ENCODE results near the gene ACTRT2.

Gene ACTRT2

DNA sequence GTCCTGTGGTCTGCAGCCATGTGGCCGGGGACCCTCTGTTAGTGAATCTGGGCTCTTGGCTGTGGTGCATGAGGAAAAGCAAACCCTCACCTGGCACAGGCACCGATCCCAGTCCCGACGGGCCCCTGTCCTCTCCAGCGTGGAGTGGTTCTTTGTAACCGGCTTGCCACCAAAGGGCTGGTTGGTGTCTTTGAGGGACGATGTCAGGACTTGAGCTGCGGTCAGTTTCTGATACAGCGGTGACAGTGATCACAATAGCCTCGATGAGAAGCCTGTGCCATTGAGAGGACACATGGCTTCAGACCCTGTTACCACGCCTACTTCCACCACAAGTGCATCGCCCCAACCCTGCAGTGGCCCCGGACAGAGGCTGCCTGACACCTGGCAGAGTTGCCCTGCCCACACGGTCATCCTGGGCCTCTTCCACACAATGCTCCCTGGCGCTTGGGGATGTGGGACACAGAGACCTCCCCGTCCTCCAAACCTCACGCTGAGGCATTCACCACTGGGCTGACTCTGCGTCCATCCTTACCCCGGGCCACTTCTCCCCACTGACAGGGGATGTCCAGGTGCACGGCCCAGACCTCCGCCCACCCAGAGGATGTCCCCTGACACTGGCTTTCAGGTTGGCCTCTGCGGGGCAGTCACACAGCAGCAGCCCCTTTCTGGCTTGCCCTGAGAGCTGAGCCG, 18.8 kb upstream of the ACTRT2 start:
- DNase-seq (ENCODE audit: low read depth in 2 of 3, low spot score in 1 of 3), result no peak

DNA sequence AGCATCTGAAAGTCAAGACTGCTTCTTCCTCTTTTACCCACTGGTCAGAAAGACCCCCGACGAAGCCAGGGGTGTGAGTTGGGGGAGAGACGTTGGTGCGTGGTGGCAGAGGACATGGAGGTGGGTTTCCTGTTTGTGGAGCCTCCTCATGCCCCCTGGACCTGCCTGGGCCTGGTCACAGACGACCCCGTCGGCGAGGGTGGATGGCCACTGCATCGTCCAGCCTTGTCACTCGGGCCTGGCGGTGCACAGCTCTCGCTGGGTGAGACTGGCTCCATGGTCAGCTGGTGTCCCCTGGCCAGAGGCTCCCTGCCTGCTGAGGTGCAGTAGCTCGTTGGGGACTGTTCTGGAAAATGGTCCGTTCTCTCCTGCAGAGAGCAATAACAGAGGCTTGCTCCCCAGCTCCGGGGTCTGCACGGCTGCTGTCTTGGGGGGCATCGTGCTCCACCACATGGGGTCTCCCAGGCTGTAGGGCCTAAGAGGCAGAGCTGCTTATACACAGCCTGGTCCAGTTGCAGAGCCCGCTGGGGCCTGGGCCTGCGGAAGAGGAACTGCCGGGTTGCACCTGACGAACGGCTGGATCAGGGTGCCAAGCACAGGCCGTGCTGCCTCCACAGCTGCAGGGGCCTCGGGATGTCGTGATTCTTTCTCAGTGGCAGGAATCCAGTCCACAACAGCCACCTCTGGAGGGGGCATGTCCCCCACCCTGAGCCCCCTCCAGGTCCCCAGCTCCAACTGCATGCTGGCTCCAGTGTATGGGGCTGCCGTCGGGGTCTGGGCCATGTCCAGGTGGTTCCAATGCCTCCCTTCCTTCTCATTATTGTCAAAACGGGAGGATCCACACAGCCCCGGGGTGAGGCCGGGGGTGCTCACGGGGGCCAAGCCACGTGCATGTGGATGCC, 18.0 kb upstream of the ACTRT2 start:
- DNase-seq (ENCODE audit: low read depth in 2 of 3, low spot score in 1 of 3), result no peak

DNA sequence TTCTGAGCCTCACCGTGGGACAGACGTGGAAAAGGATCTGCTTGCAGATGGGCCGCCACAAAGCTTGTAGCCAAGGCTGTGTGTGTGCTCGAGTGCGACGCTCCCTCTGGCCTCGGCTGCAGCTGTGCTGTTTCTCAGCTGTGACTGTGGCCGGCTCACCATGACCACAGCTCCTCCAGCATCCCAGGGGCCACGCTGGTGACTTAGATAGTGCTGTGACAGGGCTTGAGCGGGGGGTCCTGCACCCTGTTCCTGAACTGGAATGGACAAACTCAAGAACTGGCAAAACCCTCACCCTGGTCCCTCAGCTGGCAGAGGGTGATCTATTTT, 17.4 kb upstream of the ACTRT2 start:
- no peak for DNase-seq (ENCODE audit: low read depth in 2 of 3, low spot score in 1 of 3)

DNA sequence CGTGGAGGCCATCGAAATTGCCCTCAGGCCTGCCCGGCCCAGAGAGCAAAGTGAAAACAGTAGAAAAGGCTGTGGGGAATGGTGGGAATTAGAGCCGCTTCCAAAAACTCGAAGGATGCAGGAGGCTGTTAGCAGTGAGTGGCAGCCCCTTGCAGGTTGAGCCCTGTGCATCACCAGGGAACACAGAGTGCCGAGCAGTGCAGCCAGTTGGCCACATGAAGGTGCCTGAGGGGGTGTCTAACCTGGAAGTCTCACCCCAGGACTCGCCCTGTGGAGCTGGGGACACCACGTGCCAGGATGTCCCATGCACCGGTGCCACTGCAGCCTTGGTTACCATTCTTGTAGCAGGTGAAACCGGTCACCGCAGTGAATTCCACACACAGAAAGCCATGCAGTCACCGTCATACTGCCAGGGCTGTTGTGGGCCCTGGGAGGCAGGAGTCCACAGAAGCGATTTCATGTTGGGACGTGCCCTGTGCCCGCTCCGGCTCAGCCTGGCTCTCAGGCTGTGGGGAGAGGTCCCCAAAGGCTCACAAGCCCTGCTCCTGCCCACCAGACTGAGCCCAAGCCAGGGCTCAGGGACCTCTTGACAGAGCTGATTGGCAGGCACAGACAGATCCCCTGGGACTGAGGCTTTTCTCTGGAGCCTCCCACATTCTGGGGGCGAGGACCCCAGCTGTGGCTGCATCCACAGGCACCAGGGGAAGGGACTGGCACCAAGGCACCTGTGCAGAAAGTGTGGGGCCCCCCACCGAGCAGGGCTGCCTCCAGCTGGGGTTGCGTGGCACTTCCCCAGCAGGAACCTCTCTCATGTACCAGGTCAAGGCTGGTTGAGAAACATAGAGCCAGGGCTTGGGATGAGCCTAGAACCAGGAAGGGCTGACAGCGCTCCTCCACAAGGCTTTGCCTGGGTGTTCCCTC, 16.7 kb upstream of the ACTRT2 start:
- DNase-seq (ENCODE audit: low read depth in 2 of 3, low spot score in 1 of 3), result no peak

DNA sequence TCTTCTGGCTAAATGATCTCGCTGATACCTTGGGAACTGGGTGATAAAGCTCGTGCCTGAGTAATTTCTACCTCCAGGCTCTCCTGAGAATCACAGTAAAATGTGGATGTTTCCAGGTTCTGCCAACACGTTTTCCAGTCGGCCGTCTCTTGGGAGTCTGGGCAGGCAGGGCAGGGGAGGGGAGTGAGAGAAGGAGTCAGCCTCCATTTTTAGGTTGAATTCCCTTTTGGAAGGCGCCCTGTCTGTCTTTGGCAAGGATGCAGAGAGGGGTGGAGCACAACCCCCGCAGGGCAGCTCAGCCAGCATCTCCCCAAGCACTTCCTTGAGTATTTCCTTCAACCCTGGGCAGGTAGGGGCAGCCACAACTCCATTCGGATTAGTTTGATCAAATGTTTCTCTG, 15.5 kb upstream of the ACTRT2 start:
- DNase-seq (ENCODE audit: low read depth in 2 of 3, low spot score in 1 of 3), result no peak

DNA sequence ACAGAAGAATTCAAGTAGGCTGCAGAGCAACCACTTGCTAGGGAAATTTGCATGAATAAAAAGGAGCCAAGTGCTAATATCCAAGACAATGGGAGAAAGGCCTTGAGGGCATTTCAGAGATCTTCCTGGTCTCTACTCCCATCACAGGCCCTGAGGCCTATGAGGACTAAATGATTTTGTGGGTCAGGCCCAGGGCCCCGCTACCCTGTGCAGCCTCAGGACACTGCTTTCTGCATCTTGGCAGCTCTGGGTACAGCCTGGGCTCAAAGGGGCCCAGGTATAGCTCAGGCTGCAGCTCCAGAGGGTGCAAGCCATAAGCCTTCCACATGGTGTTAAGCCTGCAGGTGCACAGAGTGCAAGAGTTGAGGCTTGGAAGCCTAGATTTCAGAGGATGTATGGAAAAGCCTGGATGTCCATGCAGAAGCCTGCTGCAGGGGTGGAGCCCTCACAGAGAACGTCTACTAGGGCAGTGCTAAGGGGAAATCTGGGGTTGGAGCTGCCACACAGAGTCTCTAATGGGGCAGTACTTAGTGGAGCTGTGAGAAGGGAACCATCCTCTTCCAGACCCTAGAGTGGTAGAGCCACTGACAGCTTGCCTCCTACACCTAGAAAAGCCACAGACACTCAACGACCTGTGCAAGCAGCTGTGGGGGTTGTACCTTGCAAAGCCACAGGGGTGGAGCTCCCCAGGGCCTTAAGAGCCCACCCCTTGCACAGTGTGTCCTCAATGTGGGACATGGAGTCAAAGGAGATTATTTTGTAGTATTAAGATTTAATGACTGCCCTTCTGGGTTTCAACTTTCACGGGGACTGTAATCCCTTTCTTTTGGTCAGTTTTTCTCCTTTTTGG, 13.7 kb upstream of the ACTRT2 start:
- DNase-seq (ENCODE audit: low read depth in 2 of 3, low spot score in 1 of 3), result no peak

DNA sequence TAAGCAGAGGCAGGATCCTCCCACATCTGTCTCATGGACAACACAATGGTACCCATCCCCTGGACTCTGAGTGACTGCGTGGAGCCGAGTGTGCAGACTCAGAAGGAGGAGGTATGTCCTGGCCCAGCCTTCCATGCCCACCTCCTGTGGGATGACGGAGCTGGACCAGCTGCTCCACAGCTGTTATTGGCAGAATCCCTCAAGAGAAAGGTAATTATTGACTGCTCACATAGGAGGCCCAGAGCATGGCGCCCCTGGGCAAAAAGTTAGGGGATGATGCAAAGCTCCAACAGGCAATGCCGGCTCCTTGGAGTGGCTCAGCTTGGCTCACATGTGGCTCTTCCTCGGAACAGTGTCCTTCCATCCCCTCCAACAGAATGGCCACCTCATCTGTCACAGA, 12.2 kb upstream of the ACTRT2 start:
- DNase-seq (ENCODE audit: low read depth in 2 of 3, low spot score in 1 of 3), result no peak

DNA sequence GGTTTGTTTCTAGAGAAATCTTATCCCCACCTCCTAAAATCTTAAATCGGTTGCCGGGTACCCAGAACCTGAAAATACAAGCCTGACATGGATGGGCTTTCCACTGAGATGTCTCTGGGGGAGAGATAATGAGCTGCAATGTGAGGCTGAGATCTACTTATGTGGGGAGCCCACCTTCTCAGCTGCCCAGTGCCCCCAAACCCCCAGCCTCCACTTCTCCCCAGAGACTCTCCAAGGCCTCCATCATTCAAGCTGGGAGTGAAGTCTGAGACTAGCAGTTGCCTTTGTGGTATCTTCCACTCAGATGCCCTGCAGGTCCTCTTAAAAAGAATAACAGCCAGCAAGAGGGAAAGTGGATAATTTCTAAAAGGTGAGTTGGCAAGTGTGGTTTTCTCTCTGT, 11.7 kb upstream of the ACTRT2 start:
- DNase-seq (ENCODE audit: low read depth in 2 of 3, low spot score in 1 of 3), result no peak

DNA sequence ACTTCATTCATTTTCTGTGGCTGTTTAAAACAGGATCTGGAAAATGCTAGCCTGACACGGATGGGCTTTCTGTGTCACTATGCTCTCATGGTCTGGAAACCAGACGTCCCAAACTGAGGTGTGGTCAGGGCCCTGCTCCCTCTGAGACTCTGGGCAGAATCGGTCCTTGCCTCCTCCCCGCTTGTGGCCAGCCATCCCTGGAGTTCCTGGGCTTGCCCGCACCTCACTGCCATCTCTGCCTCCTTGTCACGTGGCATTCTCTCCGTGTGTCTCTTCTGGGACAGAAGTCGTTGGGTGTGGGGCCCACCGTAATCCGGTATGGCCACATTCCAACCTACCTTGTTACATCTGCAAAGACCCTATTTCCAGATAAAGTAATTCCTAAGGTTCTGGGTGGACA, 10.1 kb upstream of the ACTRT2 start:
- no peak for DNase-seq (ENCODE audit: low read depth in 2 of 3, low spot score in 1 of 3)

DNA sequence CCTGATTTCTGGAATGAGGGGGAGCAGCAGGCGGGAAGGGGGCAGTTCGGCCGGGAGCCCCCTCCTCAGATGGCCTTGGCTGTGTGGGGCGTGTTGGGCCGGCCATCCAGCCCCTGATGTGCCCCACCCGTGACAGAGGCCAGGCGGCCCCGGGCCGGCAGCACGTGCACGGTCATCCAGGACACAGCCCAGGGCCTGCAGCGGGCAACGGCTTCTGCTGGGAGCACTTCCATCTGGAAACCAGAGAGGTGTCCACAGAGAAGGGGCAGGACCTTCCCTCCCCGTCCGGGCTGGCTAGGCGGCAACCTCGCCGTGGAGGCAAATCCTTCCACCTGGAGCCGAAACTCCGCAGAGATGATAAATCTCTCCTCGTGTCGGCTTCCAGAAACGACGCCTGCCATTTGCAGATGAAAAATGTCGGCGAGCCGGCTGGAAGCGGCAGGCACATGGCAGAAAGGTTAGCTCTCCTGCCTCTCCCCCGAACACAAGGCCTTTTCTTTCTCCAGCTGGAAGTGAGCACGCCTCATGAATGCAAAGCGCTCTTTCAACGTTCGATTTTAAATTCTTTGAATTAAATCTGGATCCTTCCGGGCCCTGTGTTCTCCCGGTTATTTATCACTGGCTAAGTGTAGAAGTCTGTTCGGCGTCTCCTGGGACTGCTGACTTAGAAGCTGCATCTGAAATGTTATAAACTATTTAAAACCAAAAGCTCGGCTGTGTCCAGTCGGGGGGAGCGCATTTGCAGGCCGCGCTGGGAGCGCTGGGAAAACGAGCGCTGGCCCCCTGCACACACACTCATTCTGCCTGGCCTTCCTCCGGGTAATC, 9.4 kb upstream of the ACTRT2 start:
- DNase-seq (ENCODE audit: low read depth in 2 of 3, low spot score in 1 of 3), result no peak

DNA sequence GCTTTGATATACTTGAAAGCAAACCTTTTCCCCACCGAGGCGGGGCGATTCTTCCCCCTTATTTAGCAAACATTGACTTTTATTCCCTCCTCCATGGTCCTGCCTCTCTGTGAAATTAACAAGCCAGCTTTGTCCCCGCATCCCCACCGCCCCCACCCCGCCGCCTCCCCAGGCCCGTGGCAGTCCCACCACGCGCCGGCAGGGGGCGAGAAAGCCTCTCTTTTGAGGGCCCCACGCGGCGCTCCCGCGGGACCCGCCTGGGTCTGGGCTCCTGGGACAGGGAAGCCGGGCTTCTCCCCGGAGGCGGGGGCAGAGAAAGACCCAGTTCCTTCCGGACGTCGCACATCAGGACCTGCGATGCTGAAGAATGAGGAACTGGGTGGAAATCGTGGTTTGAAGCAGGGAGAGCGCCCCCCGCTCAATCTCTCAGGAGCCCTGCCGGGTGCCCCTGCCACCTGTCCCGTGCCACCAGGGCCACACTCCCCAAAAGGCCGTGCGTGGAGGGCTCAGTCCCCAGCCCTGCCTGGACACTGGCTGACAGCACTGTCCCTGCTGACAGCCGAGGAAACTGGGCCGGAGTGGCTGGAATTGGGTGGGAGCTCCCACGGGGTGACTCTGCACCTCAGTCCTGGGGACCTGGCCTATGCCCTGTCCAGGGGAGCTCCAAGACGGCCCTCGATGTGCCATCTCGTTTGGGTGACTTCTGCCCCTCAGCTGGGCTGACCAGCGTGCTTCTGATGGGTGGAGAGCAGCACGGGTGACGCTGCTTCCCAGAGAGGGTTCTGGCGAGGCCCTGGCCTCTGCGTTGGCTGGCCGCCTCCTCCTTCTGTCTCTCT, 8.6 kb upstream of the ACTRT2 start:
- peak; percentile 17 to 58 (median 32) for DNase-seq (ENCODE audit: low read depth in 2 of 3, low spot score in 1 of 3)

DNA sequence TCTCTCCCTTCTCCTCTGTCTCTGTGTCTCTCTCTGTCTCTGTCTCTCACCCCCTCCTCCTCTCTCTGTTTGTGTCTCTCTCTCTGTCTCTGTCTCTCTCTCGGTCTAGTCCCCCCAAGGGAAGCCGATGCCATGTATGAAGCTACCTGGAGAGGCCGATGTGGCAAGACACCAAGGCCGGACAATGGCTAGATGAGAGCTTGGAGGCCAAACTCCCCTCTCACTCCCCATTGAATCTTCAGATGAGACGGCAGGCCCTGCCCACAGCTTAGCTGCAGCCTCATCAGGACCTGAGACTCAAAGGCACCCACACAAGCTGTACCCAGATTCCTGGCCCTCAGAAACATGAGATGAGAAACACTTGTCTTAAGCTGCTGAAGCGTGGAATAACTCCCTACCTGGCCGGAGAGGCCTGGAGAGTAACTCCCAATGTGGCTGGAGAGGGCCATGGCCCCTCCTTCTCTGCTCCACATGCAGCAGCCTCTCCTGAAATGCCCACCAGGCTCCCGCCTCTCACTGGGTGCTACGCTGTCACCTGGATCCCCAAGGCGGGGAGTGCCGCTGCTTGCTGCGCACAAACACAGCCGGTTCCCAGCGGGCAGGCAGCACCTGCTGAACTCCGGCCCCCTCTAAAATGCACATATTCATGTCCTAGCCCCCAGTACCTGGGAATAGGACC, 7.8 kb upstream of the ACTRT2 start:
- no peak for DNase-seq (ENCODE audit: low read depth in 2 of 3, low spot score in 1 of 3)

DNA sequence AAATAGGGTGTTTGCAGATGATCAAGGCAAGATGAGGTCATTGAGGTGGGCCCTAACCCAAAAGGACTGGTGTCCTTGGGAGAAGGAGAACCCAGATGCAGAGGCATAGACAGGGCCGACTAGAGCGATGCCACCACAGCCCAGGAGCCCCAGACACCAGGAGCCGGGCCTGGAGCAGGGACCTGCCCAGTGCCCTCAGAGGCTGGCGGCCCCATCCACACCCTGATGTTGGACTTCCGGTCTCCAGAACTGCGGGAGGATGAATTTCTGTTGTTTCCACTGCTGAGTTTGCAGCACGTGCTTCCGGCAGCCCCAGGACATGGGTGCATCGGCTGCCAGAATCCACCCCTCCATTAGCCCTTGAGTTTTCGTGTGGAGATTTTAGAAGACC, 7.2 kb upstream of the ACTRT2 start:
- no peak for DNase-seq (ENCODE audit: low read depth in 2 of 3, low spot score in 1 of 3)

DNA sequence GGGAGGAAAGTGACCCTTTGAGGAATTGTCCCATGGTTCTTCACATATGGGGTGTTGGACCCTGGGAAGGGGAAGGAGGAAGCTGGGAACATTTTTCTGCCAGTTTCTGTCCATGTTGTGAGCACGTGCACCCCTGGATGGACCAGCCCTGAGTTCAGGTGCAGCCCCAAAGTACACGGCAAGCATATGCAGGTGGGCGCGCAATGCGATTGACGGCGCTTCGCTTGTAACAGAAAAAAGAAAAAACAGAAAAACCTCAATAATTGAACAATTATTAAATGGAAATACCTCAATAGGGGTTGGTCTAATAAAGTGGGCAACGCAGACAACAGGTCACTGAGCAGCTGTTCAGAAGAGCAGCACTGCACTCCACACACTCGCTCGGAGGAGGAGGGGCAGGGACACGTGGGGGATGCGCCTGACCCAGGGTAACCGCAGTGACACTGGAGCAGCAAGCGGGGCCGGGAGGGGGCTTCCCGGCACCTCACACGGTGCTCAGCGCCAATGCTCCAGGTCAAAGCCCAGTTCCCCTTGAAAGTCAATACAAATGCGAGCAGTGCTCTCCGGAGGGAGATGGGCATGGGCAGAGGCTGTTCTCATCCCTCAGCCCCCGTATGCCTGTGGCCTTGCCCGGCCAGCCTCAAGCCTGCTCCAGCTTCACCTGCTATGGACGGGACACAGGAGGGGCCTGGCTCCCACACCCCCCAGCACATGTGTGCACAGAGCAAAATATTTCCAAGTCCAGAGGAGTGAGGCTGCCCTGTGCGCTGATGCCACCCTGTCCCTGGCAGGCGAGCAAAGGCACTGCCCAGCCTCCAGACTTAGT, 6.6 kb upstream of the ACTRT2 start:
- DNase-seq (ENCODE audit: low read depth in 2 of 3, low spot score in 1 of 3), result no peak

DNA sequence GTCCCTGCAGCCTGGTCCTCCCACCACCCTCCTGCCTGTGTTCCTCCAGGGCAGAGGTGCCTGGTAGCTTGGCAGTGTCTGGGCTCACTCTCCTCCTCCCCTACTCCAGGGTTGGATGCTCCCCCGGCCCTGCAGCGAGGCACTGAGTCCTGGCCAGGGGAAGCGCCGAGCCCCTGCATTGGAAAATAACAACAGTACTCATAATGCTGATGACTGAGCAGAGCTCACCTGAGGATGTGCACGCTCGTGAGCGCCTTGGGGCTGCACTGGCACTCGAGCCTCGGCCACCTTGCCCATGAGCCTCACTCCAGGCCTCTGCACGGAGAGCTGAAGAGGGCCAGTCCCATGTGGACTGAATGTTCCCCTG, 6.0 kb upstream of the ACTRT2 start:
- DNase-seq (ENCODE audit: low read depth in 2 of 3, low spot score in 1 of 3), result no peak

DNA sequence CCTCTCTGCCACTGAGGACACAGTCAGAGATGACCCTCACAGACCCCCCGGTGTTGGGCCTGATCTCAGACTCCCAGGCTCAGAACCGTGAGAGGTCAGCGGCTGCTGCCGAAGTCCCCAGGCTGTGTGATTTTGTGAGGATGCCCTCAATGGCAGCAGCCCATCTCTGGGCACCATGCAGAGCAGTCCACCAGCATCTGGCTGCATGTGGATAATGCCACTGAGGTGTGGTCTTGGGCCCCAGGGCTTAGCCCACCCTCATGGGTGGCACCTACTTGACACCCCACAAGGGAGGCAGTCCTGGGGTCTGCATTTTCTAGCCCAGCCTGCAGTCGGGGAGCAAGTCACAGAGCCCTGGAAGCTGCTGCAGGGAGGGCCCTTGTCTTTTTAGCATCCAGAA, 5.5 kb upstream of the ACTRT2 start:
- DNase-seq (ENCODE audit: low read depth in 2 of 3, low spot score in 1 of 3), result no peak

DNA sequence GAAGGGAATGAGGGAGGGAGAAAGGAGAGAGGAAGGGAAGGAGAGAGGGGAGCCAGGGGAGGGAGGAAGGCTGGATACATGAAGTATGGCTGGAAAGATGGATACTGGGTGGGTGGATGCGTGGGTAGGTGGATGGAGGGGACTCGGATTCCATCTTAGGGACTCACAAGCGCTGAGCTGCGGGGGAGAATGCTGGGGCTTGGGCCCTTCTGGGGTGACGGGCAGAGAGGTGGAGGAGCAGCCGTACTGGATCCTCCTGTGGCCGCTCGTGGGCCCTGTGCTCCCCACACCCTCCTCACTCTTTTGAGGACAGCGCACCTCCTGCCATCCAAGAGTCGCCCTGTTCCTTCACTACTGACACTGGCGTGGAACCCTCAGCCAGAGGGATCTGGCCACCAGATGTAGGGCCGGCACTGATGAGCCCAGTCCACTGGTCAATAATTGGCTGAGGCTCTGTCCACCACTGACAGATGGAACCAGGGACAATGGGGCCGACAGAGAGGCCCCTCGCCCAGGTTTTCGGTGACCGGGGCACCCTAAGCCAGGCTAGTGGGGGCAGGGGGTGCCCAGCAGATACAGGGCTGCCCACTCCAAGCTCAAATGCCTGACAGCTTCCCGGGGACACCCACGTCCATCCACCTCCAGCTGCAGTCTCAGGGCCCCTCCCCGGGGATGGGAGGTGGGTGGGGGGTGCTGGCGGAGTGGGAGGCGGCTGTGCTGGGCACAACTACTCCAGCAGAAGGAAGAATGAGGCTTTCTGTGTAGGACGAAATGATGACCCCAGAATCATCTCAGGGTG, 4.4 kb upstream of the ACTRT2 start:
- DNase-seq (ENCODE audit: low read depth in 2 of 3, low spot score in 1 of 3), result no peak
